Subcutaneous adipose tissue (tissue), 4 donors: ENCODE results near the gene SLC39A10. TPM values are rescaled to one million over a fixed set of nuclear protein-coding genes. Genes with fewer than 3 reads are reported as not detected.

Experiments
- CTCF ChIP-seq: fragments of 450-650 bp; IDR thresholded peaks from one replicate; pipeline ENCODE4 v1.5.1; 2016; ENCODE audit warnings: low read depth, mild to moderate bottlenecking, control low read depth, antibody characterized with exemption, moderate library complexity
- total RNA-seq, 4 donors: library from RNA; depleted of rRNA; stranded (reverse); fragments of >200 nt; gene quantifications; one replicate each; pipeline ENCODE4 v1.1.0, GENCODE V29; 2016

SLC39A10 gene
- total RNA-seq, 4 donors from 2014 or later: 13.4 to 24.0 (median 21.0) TPM

- TF ChIP-seq CTCF: no peak
These were observed 101.8 kb downstream of the SLC39A10 start for GRCh38 chr2:195758846-195759245.

GRCh38 chr2:195759877-195760276 lies 102.9 kb downstream of the SLC39A10 start:
- TF ChIP-seq CTCF: no peak

- TF ChIP-seq CTCF: no peak
These were observed 106.8 kb downstream of the SLC39A10 start for GRCh38 chr2:195763866-195764265.

GRCh38 chr2:195766691-195767090 lies 109.7 kb downstream of the SLC39A10 start:
- no peak for TF ChIP-seq CTCF

- TF ChIP-seq CTCF: no peak
These were observed 111.4 kb downstream of the SLC39A10 start for GRCh38 chr2:195768431-195768830.

- no peak for TF ChIP-seq CTCF
These were observed 112.9 kb downstream of the SLC39A10 start for GRCh38 chr2:195769975-195770374.

- TF ChIP-seq CTCF: no peak
These were observed 122.5 kb downstream of the SLC39A10 start for GRCh38 chr2:195779491-195779890.
